GM18907 (cell line): ENCODE measurements around the gene KLHL1.

Source experiments
- ATAC-seq: cut with Tn5 transposase; IDR thresholded peaks from one replicate; pipeline ENCODE4 v1.9.1; 2021; ENCODE audit warnings: mild to moderate bottlenecking, moderate library complexity; ENCODE audit not compliant: unreplicated experiment

Gene KLHL1

DNA sequence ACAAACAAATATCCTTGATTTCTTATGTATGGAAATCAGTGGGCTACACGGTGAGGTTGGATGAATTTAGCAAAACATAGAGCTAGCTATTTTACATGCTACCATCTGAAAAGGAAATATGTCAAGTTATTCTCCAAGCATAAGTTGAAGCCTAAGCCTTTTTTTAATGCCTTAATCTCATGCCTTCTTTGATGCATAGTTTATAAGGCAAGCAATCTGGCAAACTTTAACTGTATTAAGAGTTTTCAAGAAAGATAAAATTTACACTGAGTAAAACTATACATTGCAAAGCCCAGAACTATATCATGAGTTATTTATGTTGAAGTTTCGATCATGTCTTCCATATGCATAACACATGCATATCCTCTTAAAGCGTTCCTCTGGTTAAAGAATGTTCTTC is 85.6 kb downstream of the KLHL1 start:
- no peak for ATAC-seq

DNA sequence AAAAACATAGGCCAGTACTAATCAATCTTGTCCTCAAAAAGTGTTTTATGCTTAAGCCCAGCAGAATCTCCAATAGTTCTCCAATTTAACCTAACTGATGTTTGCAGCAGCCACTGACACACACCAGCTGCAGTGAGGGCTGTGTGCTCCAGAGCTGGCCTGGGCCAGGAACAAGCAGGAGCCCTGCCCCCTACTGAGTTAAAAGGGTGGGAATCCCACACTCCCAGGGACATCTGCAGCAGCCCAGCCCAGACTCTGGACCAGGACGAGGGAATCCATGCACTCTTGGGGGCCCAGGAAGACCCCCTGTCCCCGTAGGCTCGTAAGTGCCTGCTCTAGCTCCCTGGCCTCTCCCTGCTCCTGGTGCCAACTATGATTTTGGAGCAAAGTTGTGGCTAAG is 92.1 kb downstream of the KLHL1 start:
- no peak for ATAC-seq

DNA sequence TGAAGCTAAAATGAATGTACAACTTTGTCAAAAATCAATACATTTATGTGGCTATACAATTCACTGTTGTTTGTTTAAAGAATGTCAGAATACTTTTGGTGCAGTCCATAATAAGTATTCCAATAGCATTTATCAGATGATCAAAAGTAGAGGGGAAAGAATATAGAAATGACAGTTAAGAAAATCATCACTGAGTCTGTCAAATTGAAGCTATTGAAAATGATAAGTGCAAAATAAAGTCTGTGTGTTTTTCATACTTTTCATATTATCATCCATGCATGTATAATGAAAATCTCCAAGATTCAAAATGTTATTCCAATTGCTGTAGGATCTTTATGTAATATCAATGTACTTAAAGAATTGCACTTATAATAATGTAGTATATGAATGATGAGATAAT is 93.9 kb downstream of the KLHL1 start:
- no peak for ATAC-seq

DNA sequence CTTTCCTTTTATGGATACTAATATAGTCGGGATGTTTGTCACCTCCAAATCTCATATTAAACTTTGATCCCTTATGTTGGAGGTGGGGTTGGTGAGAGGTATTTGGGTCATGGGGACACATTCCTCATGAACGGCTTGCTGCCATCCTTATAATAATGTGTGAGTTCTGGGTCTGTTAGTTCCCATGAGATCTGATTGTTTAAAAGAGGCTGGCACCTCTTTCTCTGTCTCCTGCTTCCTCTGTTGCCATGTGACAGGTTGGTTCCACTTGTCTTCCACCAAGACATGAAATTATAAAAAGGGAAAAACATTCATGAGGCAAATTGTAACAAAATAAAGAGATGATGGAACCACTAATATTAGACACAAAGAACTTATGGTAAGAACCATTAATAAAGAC is 108.4 kb downstream of the KLHL1 start:
- ATAC-seq: no peak

DNA sequence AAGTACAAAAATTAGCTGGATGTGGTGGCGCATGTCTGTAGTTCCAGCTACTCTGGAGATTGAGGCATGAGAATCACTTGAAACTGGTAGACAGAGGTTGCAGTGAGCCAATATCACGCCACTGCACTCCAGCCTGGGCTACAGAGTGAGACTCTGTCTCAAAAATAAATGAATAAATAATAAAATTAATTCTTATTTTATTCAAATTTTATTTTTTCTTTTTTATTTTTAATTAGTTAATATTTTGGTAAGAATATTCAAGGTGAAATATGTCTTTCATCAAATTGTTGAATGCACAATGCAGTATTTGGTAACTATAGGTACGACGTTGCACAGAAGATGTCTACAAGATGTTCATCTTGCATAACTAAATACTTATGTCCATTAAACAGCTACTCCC is 111.2 kb downstream of the KLHL1 start:
- ATAC-seq: no peak

DNA sequence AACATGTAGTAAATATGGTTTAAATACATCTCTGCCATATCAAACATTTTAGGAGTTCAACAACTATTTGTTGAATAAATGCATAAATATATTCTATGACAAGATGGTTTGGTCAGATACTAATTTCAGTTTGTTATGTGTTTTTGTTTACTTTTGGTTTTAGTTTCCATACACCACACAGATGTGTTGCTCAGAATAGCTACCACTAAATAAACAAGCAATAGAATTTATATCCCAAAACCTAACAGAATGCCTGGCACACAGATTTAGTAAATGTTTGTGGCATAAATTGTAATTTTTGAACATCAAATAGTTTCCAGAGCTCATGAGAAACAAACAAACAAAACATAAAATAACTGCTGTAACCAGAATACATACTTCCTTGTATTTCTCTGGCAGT is 127.5 kb downstream of the KLHL1 start:
- ATAC-seq: no peak

DNA sequence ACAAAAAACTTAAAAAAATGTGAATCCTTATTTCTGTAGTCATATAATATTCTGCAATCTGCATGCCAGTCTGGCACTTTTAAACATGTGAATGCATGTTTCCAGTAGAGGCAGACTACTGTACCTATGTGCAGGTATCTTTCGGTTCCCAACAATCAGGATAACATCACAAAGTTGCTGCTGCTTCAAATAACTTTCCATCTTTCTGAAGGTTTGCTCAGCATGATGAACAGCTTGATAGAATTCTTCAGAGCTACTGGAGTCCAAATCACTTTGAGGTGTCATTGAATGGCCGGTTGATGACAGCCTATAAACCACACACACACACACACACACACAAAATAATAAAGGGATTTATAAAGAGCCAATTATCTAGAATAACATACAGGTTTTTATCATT is 132.8 kb downstream of the KLHL1 start:
- ATAC-seq: no peak

DNA sequence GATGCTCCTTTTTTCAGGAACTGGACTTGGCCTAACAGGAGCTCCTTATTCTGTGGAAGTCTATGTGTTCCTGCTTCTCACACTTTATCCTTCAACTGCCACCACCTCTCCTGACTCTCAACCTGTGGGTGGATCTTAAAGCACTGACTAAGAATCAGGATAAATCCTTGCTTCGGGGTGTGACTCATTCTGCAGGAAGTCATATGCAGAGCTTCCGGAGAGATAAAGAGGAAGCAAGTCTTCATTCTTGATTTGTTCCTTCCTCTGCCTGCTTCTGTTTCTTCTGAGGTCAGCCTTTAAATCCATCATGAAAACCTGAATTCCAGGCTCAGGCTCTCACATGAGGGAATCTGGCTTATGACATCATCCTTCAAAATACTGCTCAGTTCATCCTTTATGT is 137.7 kb downstream of the KLHL1 start:
- no peak for ATAC-seq

DNA sequence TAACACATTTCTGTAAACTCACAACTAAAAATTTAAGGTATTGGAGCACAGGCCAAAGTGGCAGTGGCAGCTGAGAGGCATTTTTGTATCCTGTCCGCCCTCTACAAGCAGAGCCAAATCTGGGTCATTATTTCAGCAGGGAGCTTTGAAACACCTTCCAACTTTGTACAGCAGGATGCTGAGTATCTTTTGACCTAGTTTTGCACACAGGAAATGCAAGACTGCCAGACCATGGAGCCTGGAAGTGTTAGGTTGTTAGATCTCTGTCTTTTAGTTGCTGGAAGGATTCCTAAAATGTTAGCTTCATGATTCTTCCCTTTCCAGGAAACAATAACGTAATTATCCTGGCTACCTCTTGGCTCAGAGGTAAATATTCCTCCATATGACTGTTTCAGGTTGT is 149.2 kb downstream of the KLHL1 start:
- ATAC-seq: no peak

DNA sequence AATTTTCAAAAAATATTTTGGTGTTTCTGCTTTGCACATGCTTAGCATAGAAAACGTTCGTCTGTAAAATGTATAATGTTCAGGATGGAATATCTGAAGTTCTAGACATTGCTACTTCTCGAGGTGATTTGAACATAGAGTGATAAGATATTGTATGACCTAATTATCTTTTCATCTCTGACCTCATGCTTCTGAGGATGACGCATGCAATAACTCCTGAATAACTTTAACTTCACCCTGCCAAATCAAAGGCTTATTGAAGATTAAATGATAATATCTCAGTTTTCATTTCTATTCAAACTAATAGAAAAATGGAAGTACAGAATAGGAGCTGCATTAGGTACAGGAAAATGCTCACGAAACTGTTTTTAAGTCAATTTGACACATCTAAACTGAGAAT is 151.4 kb downstream of the KLHL1 start:
- ATAC-seq: no peak

DNA sequence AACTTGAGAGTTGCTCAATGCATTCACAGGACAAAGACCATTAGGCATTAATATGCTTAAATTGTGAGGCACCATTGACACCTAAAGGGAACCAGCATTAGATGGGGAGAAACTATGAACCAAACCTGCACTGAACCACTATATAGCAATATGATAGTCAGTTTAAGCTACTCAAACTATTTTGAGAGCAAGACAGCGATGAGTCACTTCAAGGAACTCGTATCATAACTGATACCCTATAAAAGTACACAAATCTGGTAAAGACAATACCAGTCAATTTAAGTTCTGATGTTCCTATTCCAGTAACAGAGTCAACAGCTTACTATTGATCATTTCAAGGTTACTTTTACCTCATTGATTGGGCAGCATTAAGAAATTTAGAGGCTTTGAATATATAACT is 151.9 kb downstream of the KLHL1 start:
- ATAC-seq: no peak

DNA sequence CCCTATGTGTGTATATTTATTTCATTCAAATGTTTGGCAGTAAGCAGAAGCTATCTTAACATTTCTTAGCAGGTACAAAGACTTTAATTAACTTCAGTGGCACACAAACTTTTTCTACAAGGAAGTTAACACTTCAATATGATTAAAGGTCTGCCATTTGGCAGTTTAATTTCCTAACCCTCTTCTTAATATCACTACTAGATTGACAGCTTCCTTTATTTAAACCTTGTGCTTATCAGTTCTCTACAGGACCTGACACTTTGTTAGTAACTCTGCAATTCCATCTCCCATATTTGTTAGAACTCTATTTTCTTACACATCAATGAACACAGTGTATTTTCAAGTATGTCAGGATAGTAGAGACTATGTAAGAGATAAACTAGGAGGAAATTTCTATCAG is 153.0 kb downstream of the KLHL1 start:
- ATAC-seq: no peak

DNA sequence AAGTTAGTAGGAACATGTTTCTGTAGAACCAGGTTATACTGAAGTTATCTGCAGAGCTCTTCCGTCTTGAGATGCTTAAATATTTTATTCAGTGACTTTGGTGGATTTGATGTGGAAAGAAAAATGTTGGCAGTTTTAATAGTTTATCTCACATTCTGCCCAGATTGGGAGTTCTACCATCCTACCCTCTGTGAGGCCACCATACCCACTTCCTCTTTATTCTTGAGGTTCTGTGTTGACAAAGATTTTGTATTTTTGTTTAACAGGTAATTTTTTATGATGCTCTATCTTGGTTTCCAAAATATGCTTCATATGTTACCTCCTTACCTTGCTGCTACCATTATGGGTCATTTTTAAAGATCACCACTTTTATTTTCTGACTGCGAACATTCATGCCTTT is 156.8 kb downstream of the KLHL1 start:
- no peak for ATAC-seq

DNA sequence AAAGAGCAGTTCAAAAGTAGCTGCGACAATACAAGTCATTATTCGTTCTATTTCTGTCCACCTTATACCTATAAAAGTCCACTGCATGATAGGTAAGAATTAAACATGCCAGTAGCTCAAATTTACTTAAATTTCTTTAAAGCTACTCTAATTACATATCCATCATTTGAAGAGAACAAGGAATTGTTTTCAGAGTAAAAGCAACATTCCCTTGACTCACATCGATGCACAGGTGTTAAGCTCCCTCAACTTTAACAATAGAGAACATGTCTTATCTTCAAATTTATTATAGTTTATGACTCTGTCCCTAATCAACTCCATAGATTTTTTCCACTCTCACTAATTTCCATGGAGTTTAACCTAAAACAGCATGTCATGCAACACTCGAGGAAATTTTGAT is 158.1 kb downstream of the KLHL1 start:
- ATAC-seq: no peak

DNA sequence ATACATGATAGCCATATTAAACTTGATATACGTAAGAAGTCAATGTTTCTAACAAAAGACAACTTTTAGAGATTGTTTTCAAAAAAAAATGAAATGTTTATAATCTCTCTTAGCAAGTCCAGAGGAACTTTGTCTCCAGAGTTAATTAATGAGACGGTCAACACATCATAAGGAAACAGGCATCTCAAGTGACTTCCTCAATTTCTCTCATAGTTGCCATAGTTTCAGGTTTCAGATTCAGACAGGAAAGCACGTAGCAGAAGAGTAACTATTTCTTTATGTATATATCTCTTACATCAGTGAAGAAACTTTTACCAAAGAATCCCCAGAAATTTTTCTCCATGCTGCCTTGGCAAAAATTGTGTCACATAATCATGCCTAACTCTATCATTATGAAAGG is 160.2 kb downstream of the KLHL1 start:
- peak; percentile 90 for ATAC-seq

DNA sequence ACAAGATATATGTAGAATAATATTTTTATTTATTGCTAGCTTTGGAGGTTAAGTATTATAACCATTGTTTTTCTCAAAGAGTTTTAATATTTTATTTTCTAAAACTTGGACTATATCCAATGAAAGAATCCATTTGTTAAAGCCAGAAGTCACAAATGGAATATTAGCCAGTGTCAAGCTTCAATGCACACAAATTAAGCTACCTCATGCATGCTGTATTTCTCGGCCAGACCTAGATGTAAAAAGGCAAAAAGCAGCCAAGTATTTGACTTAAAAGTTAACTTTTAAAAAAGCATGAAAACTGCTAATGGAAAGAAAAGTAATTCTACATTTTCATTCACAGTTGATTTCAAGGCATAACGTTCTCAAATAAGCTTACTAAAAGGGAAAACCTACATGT is 160.7 kb downstream of the KLHL1 start:
- ATAC-seq: peak; percentile 5

DNA sequence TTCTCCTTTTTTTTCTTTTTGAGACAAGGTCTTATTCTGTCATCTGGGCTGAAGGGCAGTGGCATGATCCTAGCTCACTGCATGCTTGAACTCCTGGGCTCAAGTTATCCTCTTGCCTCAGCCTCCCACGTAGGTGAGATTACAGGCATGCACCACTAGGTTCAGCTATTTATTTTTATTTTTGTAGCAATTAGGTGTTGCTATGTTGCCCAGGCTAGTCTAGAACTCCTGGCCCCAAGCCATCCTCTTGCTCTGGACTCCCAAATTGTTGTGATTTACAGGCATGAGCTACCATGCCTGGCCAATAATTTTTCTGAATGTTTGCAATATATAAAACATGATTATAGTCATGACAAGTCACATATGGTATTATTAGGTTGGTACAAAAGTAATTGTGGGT is 161.7 kb downstream of the KLHL1 start:
- ATAC-seq: no peak

DNA sequence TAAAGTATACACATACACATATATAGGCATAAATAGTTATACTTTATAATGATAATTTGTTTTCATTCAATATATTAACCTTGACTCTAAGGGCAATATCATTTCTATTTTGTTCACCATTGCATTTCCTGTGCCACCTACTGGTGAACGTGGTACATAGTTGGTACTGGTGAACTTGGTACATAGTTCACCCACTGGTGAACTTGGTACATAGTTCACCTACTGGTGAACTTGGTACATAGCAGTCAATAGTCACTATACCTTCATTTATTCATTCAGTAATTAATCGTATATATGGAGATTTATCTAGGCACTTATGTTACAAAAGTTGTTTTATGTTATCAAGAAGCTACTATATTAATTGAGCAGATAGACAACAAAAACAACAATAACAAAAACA is 173.2 kb downstream of the KLHL1 start:
- ATAC-seq: peak; percentile 63

DNA sequence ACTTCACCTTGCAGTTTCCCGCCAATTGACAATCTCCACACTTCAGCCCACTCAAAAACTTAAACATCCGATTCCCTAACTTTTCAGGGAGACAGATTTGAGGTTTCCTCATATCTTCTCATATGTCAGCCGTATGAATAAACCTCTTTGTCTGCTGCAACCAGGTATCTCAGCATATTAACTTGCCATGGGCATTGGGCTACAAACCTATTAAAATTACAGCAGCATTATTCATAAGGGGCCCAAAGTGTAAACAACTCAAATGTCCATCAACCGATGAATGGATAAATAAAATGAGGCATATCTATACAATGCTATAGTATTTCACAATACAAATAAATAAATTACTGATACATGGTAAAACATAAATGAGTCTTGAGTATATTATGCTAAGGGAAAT is 180.0 kb downstream of the KLHL1 start:
- ATAC-seq: no peak

DNA sequence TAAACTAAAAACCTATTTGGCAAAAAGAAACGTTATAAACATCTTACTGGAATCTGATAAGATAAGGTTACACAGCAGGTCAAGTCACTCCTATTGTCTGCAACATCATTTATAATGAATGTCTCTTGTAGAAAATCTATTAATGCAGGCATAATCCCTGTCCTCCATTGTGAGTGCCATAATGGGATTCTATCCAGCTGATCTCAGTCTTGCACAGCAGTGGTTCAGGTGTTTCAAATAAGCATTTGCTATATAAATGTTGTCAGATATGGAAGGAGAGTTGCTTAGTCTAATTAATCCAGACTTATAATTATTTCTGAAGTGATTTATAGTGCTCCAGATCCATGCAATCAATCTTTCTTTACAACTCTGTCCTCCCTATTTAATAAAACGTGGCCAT is 187.1 kb downstream of the KLHL1 start:
- no peak for ATAC-seq

DNA sequence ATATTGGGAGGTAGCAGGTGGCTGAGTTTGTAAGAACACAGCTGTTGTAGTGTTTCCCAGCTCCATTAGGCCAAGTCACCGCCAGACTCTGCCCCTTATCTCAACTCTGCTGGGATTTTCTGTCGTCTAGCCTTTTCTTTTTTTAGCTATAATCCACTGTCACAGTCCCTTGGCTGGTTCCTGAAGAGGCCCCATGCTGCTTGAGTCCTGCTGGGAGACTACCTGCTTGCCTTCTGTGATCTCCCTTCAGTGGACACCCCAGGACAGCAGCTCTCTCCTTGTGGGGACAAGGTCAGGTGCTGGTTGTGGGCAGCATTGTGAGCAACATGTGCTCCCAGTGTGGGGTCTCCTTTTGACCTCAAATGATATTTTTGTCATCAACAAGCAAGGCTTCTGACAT is 195.6 kb downstream of the KLHL1 start:
- ATAC-seq: no peak

DNA sequence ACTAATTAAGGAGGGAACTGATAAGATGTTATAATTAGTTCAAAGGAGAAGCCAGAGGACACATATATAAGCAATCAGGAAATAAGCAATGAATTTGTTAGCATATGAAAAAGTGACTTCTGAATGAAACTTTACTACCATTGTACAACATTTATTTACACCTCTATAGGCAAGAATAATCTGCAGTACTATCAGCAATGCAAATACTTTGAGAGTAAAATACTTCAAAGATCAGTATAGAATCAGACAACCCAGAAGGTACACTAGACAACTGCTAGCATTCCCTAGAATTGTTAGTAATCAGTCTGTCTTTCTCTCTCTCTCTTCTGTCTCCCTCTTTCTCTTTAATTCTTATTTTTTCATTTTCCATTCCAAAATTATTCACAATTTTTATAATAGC is 197.5 kb downstream of the KLHL1 start:
- ATAC-seq: no peak

DNA sequence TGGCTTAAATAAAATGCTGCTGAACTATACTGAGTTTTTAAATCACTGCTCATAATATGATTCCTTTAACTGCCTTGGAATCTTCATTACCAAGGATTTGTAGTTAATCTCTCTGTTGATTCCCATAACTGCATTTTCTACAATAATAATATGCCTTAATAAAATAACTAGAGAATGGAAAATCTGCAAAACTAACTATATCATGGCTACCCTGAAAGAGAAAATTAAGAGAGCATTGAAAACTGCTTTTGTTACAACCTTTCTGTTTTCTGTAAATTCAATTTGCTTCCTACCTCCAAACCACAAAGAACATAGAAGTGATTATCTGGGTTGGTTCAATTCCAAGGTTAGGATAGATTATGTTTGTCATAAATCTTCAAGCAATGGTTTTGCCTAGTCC is 203.5 kb downstream of the KLHL1 start:
- no peak for ATAC-seq

DNA sequence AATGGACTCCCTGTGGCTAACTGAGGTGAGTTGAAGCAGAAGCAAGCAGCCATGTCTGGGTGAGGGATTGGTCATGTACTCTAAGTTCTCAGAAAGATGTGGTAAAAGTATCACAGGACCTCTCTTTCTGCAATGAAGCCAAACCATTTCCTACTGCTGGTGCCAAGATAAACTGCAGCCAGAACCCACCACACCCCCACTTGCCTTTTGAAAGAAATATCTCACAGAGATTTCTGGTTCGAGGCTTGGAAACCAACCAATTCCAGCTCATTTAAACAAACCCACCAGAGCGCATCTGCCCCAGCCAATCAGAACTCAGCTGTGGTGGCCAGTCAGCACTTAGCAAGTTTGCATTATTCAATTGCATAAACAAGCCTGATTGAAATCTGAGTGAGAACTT is 205.2 kb downstream of the KLHL1 start:
- ATAC-seq: no peak
